Measurements from ENCODE around the gene PAMR1. TPM values are rescaled to one million over a fixed set of nuclear protein-coding genes. Genes with fewer than 3 reads are reported as not detected.
"Not testable (repeated sequence)": the region's sequence is repeated elsewhere in the genome, so short reads cannot be mapped to it uniquely, and the experiment has no call there.

PAMR1 gene
- total RNA-seq, 1 donor = 49.9 TPM

- no peak for TF ChIP-seq CTCF (IDR thresholded peaks at IDR 0.05; ENCODE audit: extremely low read depth, low read depth, low read length)
- DNase-seq (ENCODE audit: insufficient read length, low spot score, missing footprints) = peak; percentile 91
- Histone ChIP-seq H3K27me3 (ENCODE audit: insufficient read depth, low read length) (no peaks in the 10 kb centered on the region), H3K9me3 (ENCODE audit: low read depth, low read length) (no peaks in the 10 kb centered on the region), H3K4me2 (ENCODE audit: insufficient read depth, low read length) (peak overlapping the region; percentile 62), H3K4me1 (ENCODE audit: insufficient read depth, low read length) (peaks cover 52% of the 10 kb centered on the region), H3K36me3 (ENCODE audit: insufficient read depth, low read length) (no peaks in the 10 kb centered on the region), H3K27ac (ENCODE audit: low read depth, low read length) (peak overlapping the region; percentile 92), H3K79me2 (ENCODE audit: insufficient read depth, low read length) (no peaks in the 10 kb centered on the region), H4K20me1 (ENCODE audit: insufficient read depth, low read length) (no peaks in the 10 kb centered on the region), H2AFZ (ENCODE audit: low read length) (no peak overlapping the region), H3K4me3 (ENCODE audit: insufficient read depth, low read length) (no peak overlapping the region)
Measured at GRCh38 chr11:35549787-35550186, 24.4 kb upstream of the PAMR1 start.

- no peaks in the 10 kb centered on the region for H3K27me3 ChIP-seq (ENCODE audit: insufficient read depth, low read length)
- H3K27ac ChIP-seq (ENCODE audit: low read depth, low read length) = peak overlapping the region; percentile 92
- no peak overlapping the region for H2AFZ ChIP-seq (ENCODE audit: low read length)
- DNase-seq (ENCODE audit: insufficient read length, low spot score, missing footprints) = peak; percentile 77
- no peak overlapping the region for H3K4me3 ChIP-seq (ENCODE audit: insufficient read depth, low read length)
- no peak for TF ChIP-seq CTCF (IDR thresholded peaks at IDR 0.05; ENCODE audit: extremely low read depth, low read depth, low read length)
- no peaks in the 10 kb centered on the region for H3K9me3 ChIP-seq (ENCODE audit: low read depth, low read length)
- no peaks in the 10 kb centered on the region for H3K79me2 ChIP-seq (ENCODE audit: insufficient read depth, low read length)
- no peaks in the 10 kb centered on the region for H4K20me1 ChIP-seq (ENCODE audit: insufficient read depth, low read length)
- H3K4me2 ChIP-seq (ENCODE audit: insufficient read depth, low read length) = peak overlapping the region; percentile 62
- H3K36me3 ChIP-seq (ENCODE audit: insufficient read depth, low read length) = no peaks in the 10 kb centered on the region
- peaks cover 44% of the 10 kb centered on the region for H3K4me1 ChIP-seq (ENCODE audit: insufficient read depth, low read length)
Measured at GRCh38 chr11:35548925-35549561, 23.6 kb upstream of the PAMR1 start.

GRCh38 chr11:35547995-35548394 lies 22.6 kb upstream of the PAMR1 start:
- not testable (repeated sequence) for H3K79me2 ChIP-seq (ENCODE audit: insufficient read depth, low read length); H4K20me1 ChIP-seq (ENCODE audit: insufficient read depth, low read length); H3K4me3 ChIP-seq (ENCODE audit: insufficient read depth, low read length); DNase-seq (ENCODE audit: insufficient read length, low spot score, missing footprints); H3K9me3 ChIP-seq (ENCODE audit: low read depth, low read length); H2AFZ ChIP-seq (ENCODE audit: low read length); H3K27ac ChIP-seq (ENCODE audit: low read depth, low read length); H3K27me3 ChIP-seq (ENCODE audit: insufficient read depth, low read length); H3K36me3 ChIP-seq (ENCODE audit: insufficient read depth, low read length); H3K4me2 ChIP-seq (ENCODE audit: insufficient read depth, low read length)
- H3K4me1 ChIP-seq (ENCODE audit: insufficient read depth, low read length) = peaks cover 37% of the 10 kb centered on the region

GRCh38 chr11:35546317-35546716 lies 20.9 kb upstream of the PAMR1 start:
- Histone ChIP-seq H3K9me3 (ENCODE audit: low read depth, low read length) (no peaks in the 10 kb centered on the region), H3K4me2 (ENCODE audit: insufficient read depth, low read length) (no peak overlapping the region), H3K36me3 (ENCODE audit: insufficient read depth, low read length) (no peaks in the 10 kb centered on the region), H3K27me3 (ENCODE audit: insufficient read depth, low read length) (no peaks in the 10 kb centered on the region), H3K79me2 (ENCODE audit: insufficient read depth, low read length) (no peaks in the 10 kb centered on the region), H3K4me1 (ENCODE audit: insufficient read depth, low read length) (peaks cover 51% of the 10 kb centered on the region), H4K20me1 (ENCODE audit: insufficient read depth, low read length) (no peaks in the 10 kb centered on the region), H3K27ac (ENCODE audit: low read depth, low read length) (no peak overlapping the region), H2AFZ (ENCODE audit: low read length) (no peak overlapping the region), H3K4me3 (ENCODE audit: insufficient read depth, low read length) (no peak overlapping the region)
- no peak for DNase-seq (ENCODE audit: insufficient read length, low spot score, missing footprints)
- TF ChIP-seq CTCF (IDR thresholded peaks at IDR 0.05; ENCODE audit: extremely low read depth, low read depth, low read length) = no peak
